GM04504 (cell line): ENCODE data around the gene IWS1.
A peak's percentile ranks its signal among the peaks of the same experiment; 100 is the strongest.
"Not testable (repeated sequence)": the region's sequence is repeated elsewhere in the genome, so short reads cannot be mapped to it uniquely, and the experiment has no call there.

Source experiments
- DNase-seq: peaks from one replicate; pipeline ENCODE4 v3.0.0-alpha.2; 2012; ENCODE audit warnings: low read depth

IWS1 gene

DNA sequence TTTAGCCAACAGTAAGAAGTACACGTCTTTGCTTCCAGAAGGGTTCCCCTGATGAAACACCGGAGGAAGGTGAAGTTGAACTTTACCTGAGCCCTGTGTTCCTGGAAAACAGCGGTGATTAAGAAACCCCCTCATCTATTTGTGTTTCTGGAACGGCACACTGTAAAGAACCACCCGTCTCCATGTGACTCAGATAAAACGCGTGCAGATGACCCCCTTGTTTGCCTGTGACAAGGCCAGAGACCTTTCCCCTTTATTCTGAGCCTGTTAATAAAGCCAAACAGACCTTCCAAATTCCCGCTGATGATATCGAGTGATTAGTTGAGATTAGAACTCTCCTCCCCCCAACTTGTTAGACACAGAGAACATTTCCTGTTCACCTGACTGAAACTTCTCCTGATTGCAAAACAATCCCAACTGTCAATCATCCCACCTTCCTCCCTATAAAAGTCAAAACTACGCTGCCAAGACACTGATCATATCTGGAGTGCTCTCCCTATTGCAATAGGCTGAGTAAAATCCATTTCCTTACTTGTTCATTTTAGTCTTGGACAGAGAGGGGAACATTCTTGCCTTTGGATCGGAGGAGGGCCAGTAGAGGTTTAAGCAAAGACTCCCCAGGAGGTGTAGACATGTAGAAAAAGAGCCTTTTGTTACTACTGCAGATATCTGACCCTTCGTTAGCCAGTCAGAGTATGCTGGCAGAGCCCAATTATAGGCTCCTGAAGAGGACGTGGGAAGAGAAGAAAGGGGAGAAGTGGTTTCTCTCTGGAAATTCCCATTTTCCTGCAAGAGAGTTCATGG, 914 bp upstream of the IWS1 start:
- DNase-seq = no peak

DNA sequence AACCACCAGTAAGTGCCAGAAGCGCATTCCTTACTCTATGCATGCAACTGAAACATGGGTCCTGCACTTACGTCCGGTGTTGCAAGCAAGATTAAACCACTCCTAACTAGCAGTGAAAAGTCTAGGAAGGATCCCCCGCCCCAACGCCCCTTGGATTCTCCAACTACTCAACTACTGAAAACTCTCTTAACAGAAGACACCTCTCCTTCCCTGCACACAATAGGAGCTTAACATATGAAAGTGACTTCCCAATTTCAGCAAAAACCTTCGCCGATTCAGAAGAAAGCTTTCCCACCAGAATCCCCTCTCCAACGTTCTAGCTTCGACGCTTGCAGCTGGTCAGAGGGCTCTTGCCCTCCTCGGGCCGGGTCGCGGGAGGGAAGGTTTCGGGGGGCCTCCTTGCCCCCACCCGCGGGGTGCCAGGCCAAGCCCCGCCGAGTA, 578 bp downstream of the IWS1 start:
- no peak for DNase-seq

DNA sequence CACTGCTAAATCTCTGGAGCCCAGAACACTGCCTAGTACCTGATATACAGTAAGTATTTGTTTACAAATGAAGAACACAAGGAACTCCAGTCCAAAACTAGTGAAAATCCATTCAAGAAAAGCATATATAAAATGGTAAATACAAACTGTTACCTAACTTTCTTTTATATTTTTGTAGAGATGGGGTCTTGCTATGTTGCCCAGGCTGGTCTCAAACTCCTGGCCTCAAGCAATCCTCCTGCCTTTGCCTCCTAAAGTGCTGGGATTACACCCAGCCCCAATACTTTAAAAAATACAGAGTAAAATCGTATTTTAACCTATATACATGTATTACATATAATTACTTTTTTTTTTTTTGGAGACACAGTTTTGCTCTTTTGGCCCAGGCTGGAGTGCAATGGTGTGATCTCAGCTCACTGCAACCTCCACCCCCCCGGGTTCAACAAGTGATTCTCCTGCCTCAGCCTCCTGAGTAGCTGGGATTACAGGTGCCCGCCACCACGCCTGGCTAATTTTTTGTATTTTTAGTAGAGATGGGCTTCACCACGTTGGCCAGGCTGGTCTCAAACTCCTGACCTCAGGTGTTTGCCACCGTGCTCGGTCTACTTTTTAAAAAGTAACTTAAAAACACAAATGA, 2.0 kb downstream of the IWS1 start:
- DNase-seq = not testable (repeated sequence)

DNA sequence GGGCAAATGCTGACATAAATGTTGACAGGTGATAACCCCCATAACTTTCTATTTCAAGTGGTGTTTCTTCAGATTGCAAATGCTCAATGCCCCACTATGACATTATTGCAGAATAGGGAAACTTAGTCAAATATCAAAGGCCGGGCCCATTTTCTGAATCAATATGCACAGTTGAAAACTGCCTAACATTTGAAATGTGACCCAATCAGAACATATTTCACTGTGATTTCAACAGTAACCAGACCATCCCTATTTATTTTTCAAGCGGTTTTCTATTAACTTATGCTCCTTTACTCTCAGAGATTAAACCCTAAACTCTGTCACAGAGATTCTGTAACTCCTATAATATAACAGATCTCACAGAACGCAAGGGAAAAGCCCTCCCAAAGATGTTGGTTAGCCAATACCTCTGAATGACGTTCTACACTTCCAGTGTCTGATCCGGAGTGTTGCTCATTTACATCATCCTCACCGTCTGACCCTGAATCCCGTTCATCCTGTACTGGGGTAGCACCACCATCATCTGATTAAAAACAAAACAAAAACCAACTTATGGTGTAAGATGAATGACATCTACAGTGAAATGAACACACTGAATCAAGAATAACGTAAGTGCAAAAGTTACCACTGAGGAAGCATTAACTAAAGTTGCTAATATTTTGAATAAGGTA, 2.9 kb downstream of the IWS1 start:
- no peak for DNase-seq

DNA sequence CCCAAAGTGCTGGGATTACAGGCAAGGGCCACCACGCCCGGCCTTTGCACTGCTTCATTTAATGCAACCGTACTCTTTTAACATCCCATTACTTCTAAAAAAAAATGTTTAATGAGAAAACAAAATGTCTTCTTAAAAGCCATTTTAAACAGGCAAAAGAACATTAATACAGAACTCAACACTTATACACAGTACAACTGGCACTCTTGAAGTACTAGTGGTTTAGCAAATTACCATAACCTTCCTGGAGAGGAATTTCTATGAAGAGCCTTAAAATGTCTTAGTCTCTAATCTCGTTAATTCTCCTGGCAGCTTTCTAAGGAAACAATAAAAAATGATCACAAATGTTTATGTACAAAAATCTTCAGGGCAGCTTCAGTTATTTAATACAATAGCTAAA, 5.9 kb downstream of the IWS1 start:
- DNase-seq = no peak

DNA sequence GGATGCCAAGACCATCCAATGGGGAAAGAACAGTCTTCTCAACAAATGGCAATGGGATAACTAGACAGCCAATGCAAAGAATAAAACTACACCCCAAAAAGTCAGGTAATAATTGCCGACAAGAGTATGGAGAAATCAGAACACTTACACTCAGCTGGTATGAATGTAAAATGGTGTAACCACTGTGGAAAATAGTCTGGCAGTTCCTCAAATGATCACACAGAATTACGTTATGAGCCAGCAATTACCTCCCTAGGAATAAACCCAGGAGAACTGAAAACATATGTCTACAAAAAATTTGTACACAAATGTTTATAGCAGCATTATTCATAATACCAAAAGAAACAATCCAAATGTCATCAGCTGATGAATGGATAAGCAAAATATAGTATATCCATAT, 8.8 kb downstream of the IWS1 start:
- DNase-seq = no peak

DNA sequence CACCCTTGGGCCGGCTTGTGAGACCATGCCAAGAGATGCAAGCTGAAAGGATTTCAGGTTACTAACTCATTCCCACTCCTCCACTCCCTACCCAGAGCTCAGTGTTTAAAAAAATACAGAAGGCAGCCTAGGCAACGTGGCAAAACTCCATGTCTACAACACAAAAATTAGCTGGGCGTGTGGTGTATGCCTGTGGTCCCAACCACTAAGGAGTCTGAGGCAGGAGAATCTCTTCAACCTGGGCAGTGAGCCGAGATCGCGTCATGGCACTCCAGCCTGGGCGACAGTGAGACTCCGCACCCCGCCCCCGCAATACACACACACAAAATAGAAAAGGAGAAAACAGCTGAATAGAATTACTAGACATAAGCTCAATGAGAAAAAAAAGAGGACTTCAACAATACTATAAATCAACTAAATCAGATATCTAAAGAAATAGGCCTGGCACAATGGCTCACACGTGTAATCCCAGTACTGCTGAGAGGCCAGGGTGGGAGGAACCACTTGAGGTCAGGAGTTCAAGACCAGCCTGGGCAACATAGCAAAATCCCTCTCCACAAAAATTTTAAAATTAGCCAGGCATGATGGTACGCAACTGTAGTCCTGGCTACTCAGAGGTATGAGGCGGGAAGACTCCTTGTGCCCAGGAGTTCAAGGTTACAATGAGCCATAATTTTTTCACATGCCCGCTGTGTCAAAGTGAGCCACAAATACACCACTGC, 10.1 kb downstream of the IWS1 start:
- no peak for DNase-seq

DNA sequence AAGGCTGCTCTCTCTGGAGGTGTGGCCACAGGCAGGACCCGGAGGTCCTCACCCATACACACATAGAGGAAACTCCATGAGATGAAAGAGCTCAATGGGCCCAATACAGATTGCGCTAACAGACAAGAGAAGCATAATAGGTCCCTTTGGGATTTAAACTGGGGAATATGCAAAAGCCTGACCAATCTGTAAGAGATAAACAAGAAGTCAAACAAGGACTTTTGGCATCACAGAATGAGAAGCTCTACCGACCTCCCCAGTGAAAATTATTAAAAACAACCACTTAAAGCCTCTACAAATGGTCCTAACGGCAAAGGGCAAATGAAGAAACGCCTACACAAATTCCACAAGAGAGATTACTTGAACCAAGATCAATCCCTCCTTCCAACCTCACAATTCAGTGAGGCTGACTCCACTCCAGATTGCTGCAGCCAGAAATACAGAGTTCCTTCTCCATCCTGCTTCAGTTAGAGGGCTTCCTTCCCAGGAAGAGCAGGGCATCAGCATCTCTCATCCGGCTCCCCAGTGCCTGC, 10.8 kb downstream of the IWS1 start:
- DNase-seq = no peak

DNA sequence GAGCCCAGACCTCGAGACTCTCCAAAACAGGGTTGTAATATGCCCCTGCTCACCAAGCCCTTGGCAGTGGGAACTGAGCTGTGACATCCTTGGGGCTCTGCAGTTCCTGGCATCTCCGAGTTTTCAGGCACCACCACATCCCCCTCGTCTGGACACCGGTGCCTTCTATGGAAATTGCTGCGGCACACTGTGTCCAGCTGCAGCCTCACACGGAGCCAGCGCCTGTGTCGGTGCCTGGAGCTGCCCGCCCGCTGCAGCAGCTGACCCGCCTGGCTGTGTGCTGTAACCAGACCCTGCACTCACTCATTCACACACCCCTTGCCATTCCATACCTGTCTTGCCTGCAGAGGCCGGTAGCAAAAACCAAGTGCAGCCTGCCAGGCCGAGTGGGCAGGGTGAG, 11.8 kb downstream of the IWS1 start:
- no peak for DNase-seq

DNA sequence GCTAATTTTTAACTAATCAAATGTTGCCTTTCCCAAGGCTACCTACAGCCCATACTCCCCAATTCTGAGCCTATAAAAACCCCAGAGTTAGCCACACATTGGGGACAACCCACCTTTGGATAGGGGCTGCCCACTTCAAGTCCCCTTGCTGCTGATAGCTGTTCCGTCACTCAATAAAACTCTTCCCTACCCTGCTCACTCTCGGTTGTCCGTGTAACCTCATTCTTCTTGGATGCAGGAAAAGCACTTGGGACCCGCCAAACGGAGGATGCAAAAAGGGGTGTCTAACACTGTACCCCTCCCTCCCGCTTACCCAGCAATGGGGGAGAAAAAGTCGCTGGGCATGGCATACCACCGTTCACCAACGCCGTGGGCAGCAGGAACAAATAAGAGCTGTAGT, 12.2 kb downstream of the IWS1 start:
- DNase-seq = no peak

DNA sequence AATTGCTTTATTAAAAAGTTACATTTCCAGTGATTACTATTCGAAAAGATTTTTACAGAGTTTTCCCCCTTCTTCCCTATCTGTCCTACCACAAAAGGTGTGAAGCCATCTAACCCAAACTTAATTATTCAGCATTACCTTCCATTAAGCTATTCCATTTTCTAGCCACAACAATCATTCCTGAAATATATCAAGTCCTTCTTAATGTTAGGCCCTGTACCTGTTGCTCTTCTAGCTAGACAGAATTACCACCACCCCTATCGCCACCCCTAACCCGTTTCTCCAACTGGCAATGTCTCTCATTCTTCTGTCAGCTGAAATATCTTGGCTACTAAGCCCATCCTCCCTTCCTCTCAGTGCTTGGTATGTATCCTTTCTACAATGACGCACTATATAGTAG, 13.9 kb downstream of the IWS1 start:
- DNase-seq = no peak

DNA sequence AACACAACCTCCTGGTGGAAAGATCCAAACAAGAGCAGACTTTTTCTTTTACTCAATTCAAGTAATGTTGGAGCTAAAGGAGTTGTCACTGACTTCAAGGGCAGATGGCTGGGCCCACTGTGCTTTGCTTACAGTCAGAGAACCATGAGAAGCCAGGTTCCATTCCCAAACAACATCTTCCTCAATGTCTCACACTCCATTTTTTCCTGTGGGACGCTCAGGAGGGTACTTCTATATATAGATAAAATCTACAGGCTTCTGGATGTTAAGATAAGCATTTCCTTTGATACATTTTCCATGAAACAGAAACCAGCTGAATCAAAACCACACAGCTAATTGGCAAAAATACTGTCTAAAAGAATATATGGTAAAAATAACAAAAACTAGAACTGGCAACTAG, 14.4 kb downstream of the IWS1 start:
- DNase-seq = no peak

DNA sequence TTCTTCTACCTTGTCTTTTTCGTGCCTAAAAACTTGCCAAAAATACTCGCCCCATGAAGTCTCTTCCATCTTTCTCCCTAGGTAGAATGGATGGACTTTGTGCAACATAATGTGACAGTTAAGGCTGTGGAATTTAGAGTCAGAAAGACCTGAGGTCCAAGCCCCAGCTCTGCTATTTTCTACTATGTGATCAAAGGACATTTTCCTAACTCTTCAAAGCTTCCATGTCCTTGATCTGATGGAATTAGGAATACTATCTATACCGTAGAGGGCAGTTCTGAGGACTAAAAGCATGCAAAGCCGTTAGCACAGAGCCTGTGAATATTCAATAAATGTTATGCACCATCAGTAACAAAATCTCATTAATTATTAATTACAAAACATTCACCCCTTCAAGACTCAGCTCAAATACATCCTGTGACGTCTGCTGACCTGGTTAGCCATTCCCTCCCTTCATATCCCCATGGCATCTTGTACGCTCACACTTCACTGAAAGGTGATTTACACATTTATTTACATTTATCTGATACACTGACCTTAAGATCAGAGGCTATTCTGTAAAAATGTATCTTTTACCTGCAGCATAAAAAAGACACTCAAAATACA, 15.1 kb downstream of the IWS1 start:
- no peak for DNase-seq

DNA sequence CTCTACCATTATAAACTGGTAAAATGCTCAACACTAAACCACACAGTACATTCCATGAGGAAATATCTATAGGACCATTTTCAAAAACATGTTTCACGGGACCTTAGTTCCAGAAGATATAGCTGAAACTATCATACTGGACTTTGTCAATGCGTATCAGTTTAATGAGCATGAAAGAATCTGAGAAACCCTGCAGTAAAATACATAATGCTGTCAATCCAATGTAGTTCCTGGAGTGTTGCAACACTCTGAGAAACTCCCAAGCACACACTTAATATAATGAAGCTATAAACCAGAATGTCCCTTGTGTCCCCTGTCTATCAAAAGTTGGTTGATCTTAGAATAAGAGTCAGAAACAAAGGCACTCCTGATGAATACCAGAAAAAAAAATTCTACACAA, 16.2 kb downstream of the IWS1 start:
- DNase-seq = no peak

DNA sequence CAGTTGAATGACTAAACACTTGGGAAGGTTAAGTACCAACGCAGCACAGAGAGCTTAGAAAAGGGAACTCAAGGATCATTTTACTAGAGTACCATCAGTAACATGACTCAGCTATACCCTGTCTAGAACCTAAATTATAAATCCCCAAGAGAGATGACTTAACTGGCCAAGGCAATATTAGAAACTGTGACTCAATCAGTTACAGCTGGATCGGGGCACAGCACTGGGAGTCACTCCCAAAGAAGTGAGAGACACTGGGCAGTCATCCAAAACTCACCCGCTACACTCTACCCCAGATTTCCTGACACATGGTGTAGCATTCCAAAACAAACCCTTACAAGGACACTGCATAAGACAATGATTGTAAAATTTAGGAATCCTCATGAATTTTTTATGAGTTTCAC, 17.7 kb downstream of the IWS1 start:
- DNase-seq = peak; percentile 99

DNA sequence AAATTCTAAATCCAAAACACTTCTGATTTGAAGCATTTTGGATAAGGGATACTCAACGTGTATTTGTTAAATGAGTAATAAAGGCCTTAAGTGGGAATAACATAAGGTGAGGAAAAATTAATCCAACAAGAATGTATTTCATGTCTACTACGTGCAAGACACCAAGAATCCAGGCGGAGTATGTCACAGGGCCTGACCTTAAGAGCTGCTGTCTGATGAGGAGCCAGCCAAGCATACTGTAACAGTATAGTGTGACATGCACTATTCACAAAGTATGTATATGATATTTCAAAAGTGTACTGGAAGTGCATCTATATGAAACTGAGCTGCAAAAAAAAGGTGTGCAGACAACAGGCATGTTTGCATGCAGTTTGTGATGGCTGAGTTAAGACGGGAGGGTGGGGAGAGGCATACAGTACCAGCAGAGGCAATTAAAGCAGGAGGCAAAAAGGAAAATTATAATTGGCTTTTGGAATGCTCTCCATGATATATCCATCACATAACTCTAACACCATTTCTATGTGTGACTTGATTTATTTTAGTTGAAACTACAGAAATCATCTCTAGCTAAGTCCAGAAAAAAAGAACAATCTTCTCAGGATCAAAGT, 18.2 kb downstream of the IWS1 start:
- no peak for DNase-seq

DNA sequence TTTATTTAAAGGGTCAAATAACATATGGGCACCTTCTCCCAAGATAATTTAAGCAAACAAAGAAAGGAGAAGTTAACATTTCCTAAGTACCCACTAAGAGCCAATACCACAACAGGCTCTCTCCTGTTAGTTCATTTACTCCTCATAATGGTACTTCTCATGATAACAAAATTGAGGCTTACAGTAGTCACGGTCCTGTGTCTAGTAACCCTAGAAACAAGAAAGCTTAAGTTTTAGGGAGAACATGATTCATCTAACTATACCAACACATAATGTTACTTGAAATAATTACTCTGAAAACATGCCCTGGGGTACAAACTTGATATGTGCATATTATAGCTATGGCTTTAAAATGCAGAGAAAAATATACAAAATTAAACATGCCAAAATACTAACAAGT, 19.8 kb downstream of the IWS1 start:
- DNase-seq = no peak

DNA sequence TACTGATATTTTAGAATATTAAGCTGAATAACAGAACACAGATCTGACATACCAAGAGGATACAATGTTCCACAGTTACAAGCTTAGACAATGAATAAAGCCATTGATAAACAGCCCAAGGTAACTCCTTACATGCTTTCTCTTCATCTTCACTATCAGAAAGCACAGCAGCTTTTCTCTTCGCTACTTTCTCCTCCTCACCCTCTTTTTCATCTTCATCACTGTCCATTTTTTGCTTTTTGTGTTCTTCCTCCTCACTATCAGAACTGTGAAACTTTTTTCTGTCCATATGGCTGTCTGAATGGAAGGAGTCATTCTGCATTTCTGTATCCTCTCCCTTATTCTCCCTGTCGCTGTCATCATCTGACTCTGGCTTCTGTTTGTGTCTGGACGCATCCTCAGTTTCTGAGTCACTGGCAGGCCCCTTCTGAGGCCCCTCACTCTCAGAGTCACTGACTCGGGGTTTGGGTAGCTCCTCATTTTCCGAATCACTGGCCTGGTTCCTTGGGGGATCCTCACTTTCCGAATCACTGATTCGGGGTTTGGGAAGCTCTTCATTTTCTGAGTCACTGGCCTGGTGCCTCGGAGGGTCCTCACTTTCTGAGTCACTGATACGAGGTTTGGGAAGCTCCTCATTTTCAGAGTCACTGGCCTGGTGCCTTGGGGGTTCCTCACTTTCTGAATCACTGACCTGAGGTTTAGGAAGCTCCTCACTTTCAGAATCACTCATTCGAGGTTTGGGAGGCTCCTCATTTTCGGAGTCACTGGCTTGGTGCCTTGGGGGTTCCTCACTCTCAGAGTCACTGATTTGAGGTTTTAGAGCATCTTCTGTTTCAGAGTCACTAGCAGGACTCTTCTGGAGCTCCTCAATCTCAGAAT, 21.5 kb downstream of the IWS1 start:
- DNase-seq = no peak

DNA sequence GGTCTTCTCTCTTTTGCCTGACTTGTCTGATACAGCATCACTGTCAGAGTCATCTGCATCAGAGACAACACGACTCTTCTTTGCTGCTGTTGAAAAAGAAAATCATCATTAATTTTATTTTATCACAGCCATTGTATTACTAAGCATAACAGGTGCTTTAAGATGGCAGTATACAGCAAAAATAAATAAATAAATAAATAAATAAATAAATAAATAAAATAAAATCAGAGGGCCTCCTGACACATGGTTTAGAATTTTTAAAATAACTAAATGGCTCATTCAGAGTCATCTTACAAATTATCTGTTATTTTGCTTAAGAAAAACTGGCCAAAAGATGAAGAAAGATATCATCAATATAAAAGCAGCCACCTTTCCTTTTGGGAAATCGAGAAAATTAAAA, 22.8 kb downstream of the IWS1 start:
- DNase-seq = no peak

DNA sequence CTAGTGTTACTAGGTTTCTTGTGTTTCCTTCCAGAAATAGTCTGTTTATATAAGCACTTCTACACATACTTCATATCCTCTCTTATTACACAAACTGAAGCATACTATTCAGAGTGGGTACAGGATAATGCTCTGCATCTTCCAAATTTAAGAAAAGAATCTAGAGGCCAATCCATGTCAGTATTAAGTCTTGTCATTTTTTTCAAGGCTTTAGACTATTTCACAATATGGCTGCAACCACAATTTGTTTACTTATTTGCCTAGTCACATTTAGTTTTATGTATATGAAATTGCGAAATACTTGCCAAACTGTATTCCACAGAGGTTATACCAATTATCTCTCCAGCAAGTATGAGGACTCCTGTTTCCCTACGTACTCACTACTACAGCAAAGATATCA, 27.9 kb downstream of the IWS1 start:
- no peak for DNase-seq

DNA sequence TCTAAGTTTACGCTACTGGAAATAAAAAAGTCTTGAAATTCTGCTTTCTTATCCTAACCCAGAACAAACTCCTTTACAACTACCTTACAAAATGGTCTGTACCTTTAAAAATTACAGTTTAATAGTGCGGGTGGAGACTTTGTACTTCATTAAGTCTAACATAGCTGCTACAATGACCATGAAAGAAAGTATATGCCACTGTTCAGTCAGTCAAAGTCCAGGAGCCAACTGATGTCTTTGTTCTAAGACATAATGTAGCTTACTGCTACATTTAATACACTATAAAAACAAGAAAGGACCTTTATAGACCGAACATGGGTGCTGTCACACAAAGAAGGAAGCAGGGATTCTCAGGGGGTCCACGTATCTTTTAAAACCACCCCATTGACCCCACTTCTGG, 36.0 kb downstream of the IWS1 start:
- no peak for DNase-seq
